WTC11 (cell line): ENCODE results near the gene RFNG.

Source experiments
- CBFB ChIP-seq: sonication (generic); formaldehyde crosslinking; IDR thresholded peaks from 2 replicates; pipeline ENCODE4 v1.8.1; 2022; ENCODE audit warnings: mild to moderate bottlenecking, low read depth, missing genetic modification reagents
- FOXP1 ChIP-seq: sonication (generic); formaldehyde crosslinking; IDR thresholded peaks from 2 replicates; pipeline ENCODE4 v1.8.0; 2022; ENCODE audit warnings: missing genetic modification reagents, mild to moderate bottlenecking, moderate library complexity, borderline replicate concordance
- NR2C2 ChIP-seq: sonication (generic); formaldehyde crosslinking; IDR thresholded peaks from 2 replicates; pipeline ENCODE4 v1.8.0; 2022; ENCODE audit warnings: mild to moderate bottlenecking, missing genetic modification reagents
- TEAD4 ChIP-seq: sonication (generic); formaldehyde crosslinking; IDR thresholded peaks from 2 replicates; pipeline ENCODE4 v1.8.0; 2022; ENCODE audit warnings: mild to moderate bottlenecking, missing genetic modification reagents
- ZNF219 ChIP-seq: sonication (generic); formaldehyde crosslinking; IDR thresholded peaks from 2 replicates; pipeline ENCODE4 v1.8.0; 2023; ENCODE audit warnings: missing genetic modification reagents, mild to moderate bottlenecking, borderline replicate concordance
- TF ChIP-seq, protein P1 (sequence below): fragments of 200-600 bp; IDR thresholded peaks from 2 replicates; pipeline ENCODE4 v1.8.0; 2022; ENCODE audit warnings: antibody characterized with exemption
- TF ChIP-seq, protein P2 (sequence below): sonication (generic); formaldehyde crosslinking; IDR thresholded peaks from 2 replicates; pipeline ENCODE4 v1.8.1; 2023; ENCODE audit warnings: mild to moderate bottlenecking, moderate library complexity, missing genetic modification reagents
- TF ChIP-seq, protein P3 (sequence below): sonication (generic); formaldehyde crosslinking; IDR thresholded peaks from 2 replicates; pipeline ENCODE4 v1.8.0; 2022; ENCODE audit warnings: mild to moderate bottlenecking, missing genetic modification reagents
- TF ChIP-seq, protein P4 (sequence below): sonication (generic); formaldehyde crosslinking; IDR thresholded peaks from 2 replicates; pipeline ENCODE4 v1.8.0; 2022; ENCODE audit warnings: mild to moderate bottlenecking, missing genetic modification reagents

DNA sequence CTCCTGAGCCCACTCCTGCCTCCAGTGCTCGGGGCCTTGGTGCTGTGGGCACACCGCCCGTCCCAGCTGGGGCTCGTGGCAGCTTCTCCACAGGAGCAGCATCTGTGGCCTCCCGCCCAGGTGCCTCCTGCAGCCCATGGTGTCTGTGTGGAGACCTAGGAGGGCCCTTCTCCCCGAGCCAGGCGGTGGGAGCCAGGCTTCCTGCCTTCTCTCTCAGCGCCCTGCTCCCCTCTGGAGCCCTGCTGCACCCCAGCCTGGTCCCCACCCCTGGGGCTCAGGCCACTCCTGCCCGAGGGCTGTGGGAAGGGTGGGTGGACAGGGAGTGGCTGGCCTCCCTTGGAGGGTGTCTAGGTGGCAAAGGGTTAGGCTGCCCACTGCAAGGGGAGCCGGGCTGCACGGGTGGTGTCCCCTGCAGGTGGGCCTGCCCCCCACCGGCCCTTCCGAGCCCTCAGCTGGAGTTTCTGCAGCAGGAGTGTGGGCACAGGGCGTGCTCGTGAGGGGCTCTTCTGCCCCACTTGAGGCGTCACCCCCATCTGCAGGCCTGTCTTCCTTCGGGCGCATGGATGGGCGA lies 39.9 kb downstream of the RFNG start:
- TF ChIP-seq, protein P1, sequence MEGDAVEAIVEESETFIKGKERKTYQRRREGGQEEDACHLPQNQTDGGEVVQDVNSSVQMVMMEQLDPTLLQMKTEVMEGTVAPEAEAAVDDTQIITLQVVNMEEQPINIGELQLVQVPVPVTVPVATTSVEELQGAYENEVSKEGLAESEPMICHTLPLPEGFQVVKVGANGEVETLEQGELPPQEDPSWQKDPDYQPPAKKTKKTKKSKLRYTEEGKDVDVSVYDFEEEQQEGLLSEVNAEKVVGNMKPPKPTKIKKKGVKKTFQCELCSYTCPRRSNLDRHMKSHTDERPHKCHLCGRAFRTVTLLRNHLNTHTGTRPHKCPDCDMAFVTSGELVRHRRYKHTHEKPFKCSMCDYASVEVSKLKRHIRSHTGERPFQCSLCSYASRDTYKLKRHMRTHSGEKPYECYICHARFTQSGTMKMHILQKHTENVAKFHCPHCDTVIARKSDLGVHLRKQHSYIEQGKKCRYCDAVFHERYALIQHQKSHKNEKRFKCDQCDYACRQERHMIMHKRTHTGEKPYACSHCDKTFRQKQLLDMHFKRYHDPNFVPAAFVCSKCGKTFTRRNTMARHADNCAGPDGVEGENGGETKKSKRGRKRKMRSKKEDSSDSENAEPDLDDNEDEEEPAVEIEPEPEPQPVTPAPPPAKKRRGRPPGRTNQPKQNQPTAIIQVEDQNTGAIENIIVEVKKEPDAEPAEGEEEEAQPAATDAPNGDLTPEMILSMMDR, result no peak
- TF ChIP-seq ZNF219 (no peak), CBFB (CRISPR knock-in tag) (no peak), FOXP1 (CRISPR knock-in tag) (no peak), NR2C2 (no peak), TEAD4 (CRISPR knock-in tag) (no peak)
- TF ChIP-seq, protein P2, sequence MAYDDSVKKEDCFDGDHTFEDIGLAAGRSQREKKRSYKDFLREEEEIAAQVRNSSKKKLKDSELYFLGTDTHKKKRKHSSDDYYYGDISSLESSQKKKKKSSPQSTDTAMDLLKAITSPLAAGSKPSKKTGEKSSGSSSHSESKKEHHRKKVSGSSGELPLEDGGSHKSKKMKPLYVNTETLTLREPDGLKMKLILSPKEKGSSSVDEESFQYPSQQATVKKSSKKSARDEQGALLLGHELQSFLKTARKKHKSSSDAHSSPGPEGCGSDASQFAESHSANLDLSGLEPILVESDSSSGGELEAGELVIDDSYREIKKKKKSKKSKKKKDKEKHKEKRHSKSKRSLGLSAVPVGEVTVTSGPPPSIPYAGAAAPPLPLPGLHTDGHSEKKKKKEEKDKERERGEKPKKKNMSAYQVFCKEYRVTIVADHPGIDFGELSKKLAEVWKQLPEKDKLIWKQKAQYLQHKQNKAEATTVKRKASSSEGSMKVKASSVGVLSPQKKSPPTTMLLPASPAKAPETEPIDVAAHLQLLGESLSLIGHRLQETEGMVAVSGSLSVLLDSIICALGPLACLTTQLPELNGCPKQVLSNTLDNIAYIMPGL, result no peak
- TF ChIP-seq, protein P3, sequence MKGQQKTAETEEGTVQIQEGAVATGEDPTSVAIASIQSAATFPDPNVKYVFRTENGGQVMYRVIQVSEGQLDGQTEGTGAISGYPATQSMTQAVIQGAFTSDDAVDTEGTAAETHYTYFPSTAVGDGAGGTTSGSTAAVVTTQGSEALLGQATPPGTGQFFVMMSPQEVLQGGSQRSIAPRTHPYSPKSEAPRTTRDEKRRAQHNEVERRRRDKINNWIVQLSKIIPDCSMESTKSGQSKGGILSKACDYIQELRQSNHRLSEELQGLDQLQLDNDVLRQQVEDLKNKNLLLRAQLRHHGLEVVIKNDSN, result no peak
- TF ChIP-seq, protein P4, sequence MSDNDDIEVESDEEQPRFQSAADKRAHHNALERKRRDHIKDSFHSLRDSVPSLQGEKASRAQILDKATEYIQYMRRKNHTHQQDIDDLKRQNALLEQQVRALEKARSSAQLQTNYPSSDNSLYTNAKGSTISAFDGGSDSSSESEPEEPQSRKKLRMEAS (CRISPR knock-in tag), result no peak
